B cell (primary cell): ENCODE measurements around the gene SFSWAP.
"Not testable (repeated sequence)": the region's sequence is repeated elsewhere in the genome, so short reads cannot be mapped to it uniquely, and the experiment has no call there.

ENCODE experiments used
- EZH2 ChIP-seq: IDR thresholded peaks from 2 replicates; pipeline ENCODE4 v1.6.1; 2012; ENCODE audit warnings: borderline replicate concordance, low read depth, mild to moderate bottlenecking, moderate library complexity, low read length; ENCODE audit not compliant: insufficient read depth, poor library complexity, severe bottlenecking
- TF ChIP-seq, protein P1 (sequence below): fragments of 200-600 bp; IDR thresholded peaks from one replicate; pipeline ENCODE4 v1.8.0; 2022; ENCODE audit warnings: antibody characterized with exemption, mild to moderate bottlenecking

DNA sequence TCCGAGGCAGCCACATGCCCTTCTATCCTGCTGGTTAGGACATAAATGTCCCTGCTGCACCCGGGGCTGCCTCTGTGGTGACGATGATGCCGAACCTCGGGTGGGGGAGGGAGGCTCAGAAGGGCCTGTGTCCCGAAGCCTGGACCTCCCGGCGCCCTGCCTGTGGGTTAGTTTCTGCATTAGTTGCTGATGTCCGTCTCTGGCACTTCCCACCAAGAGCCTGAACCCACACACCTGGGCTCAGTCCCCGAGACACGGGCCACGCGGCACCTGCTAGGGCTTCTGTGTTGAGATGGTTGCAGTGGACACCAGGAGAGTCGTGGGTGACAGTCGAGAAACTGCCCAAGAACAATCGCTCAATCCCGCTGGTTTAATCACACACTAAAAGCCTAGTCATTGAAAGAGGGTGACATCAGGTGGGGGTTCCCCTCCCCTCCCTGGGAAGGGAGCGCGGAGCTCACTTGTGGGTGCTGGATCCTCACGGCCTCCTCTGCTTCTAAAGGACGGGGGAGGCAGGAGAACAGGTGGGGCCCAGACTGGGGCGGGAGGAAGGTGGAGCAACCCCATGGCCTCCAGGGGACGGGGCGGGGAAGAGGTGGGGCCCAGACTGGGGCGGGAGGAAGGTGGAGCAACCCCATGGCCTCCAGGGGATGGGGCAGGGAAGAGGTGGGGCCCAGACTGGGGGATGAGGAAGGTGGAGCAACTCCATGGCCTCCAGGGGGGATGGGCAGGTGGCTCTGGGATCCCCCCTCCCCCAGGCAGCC lies 29.0 kb upstream of the SFSWAP start:
- TF ChIP-seq, protein P1, sequence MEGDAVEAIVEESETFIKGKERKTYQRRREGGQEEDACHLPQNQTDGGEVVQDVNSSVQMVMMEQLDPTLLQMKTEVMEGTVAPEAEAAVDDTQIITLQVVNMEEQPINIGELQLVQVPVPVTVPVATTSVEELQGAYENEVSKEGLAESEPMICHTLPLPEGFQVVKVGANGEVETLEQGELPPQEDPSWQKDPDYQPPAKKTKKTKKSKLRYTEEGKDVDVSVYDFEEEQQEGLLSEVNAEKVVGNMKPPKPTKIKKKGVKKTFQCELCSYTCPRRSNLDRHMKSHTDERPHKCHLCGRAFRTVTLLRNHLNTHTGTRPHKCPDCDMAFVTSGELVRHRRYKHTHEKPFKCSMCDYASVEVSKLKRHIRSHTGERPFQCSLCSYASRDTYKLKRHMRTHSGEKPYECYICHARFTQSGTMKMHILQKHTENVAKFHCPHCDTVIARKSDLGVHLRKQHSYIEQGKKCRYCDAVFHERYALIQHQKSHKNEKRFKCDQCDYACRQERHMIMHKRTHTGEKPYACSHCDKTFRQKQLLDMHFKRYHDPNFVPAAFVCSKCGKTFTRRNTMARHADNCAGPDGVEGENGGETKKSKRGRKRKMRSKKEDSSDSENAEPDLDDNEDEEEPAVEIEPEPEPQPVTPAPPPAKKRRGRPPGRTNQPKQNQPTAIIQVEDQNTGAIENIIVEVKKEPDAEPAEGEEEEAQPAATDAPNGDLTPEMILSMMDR = not testable (repeated sequence)
- TF ChIP-seq EZH2 = not testable (repeated sequence)
